A549 (cell line): ENCODE data around the gene RMND5B. TPM values are rescaled to one million over a fixed set of nuclear protein-coding genes. Genes with fewer than 3 reads are reported as not detected.
A peak's percentile ranks its signal among the peaks of the same experiment; 100 is the strongest.

Source experiments
- ATAC-seq, 2 experiments: fragments of 200-7000 bp in 1 of 2; fragments of >200 bp in 1 of 2; cut with Nextera tagmentation in 1 of 2; cut with Tn5 transposase in 1 of 2; 3 replicates each; pipeline versions ENCODE4 v1.8.0 to v1.9.1; 2018 to 2020; ENCODE audit warnings: mild to moderate bottlenecking in 1 of 2, moderate library complexity in 1 of 2
- CTCF ChIA-PET: fragments of 300-600 bp; sonication (Branson Sonifier 250); formaldehyde crosslinking; extraction: SDS; loops from one replicate; lab custom pipeline; 2021; ENCODE audit warnings: antibody characterized with exemption, inconsistent platforms; lab: Yijun Ruan, JAX
- POLR2A ChIA-PET: fragments of 350-600 bp; formaldehyde crosslinking; extraction: SDS; loops from one replicate; lab custom pipeline; 2021; ENCODE audit warnings: antibody characterized with exemption, inconsistent platforms; lab: Yijun Ruan, JAX
- DNase-seq, 2 experiments: peaks; one replicate each; pipeline versions ENCODE4 v3.0.0 to v3.0.0-alpha.2; 2011 to 2016; ENCODE audit warnings: low read depth in 1 of 2, low spot score in 1 of 2
- FAIRE-seq: peaks from 2 replicates; lab custom pipeline; 2011; peaks lifted over from hg19 to GRCh38; lab: Jason Lieb, UNC
- H3K27ac ChIP-seq, 2 experiments: fragments of >200 bp; sonication (Bioruptor Twin); formaldehyde crosslinking; 3 replicates each; pipeline ENCODE4 v1.5.1; 2016 to 2017
- H3K4me1 ChIP-seq: fragments of >200 bp; sonication (Bioruptor Twin); formaldehyde crosslinking; 3 replicates; pipeline ENCODE4 v1.6.1; 2016
- H3K4me2 ChIP-seq: fragments of >200 bp; sonication (Bioruptor Twin); formaldehyde crosslinking; 3 replicates; pipeline ENCODE4 v1.6.1; 2016
- H3K4me3 ChIP-seq: fragments of >200 bp; sonication (Bioruptor Twin); formaldehyde crosslinking; 3 replicates; pipeline ENCODE4 v1.5.1; 2016
- H3K9me3 ChIP-seq: fragments of >200 bp; sonication (Bioruptor Twin); formaldehyde crosslinking; 3 replicates; pipeline ENCODE4 v1.6.1; 2016
- ATOH8 ChIP-seq: fragments of 250-450 bp; sonication (Bioruptor Pico); IDR thresholded peaks from 2 replicates; pipeline ENCODE4 v1.5.0; 2020; ENCODE audit warnings: low read depth, mild to moderate bottlenecking, moderate library complexity
- BHLHE40 ChIP-seq: IDR thresholded peaks from 2 replicates; pipeline ENCODE4 v1.6.1; 2012; ENCODE audit warnings: low read depth, low read length, inconsistent platforms
- CBX8 ChIP-seq: fragments of 200-600 bp; sonication (generic); IDR thresholded peaks from 2 replicates; pipeline ENCODE4 v1.6.1; 2016
- CEBPB ChIP-seq, 2 experiments: fragments of >200 bp in 1 of 2; sonication (Bioruptor Twin) in 1 of 2; formaldehyde crosslinking in 1 of 2; IDR thresholded peaks; 2 replicates each; pipeline ENCODE4 v1.6.1; 2012 to 2016
- CHD2 ChIP-seq: fragments of 150-350 bp; IDR thresholded peaks from 2 replicates; pipeline ENCODE4 v1.6.1; 2014; ENCODE audit warnings: low read length; ENCODE audit not compliant: partially characterized antibody
- CTCF ChIP-seq: fragments of >200 bp; sonication (Bioruptor Twin); formaldehyde crosslinking; IDR thresholded peaks from 3 replicates; pipeline ENCODE4 v1.5.1; 2016
- EHF ChIP-seq: fragments of 250-450 bp; sonication (Bioruptor Pico); IDR thresholded peaks from 2 replicates; pipeline ENCODE4 v1.5.0; 2020; ENCODE audit warnings: mild to moderate bottlenecking
- EP300 ChIP-seq, 2 experiments: fragments of >200 bp; sonication (Bioruptor Twin); formaldehyde crosslinking; IDR thresholded peaks; 2 replicates in 1 of 2; 3 replicates in 1 of 2; pipeline ENCODE4 v1.6.1; 2016 to 2017
- FOSB ChIP-seq: fragments of 250-450 bp; sonication (Bioruptor Pico); IDR thresholded peaks from 2 replicates; pipeline ENCODE4 v1.5.0; 2020; ENCODE audit warnings: mild to moderate bottlenecking, moderate library complexity
- FOSL2 ChIP-seq, 2 experiments: fragments of 450-650 bp in 1 of 2; fragments of >200 bp in 1 of 2; sonication (Bioruptor Twin) in 1 of 2; formaldehyde crosslinking; IDR thresholded peaks; 2 replicates each; pipeline versions ENCODE4 v1.5.0 to v1.6.1; 2016 to 2020; ENCODE audit warnings: mild to moderate bottlenecking in 1 of 2, moderate library complexity in 1 of 2
- FOXS1 ChIP-seq: fragments of 250-450 bp; sonication (Bioruptor Pico); IDR thresholded peaks from 2 replicates; pipeline ENCODE4 v1.5.0; 2020; ENCODE audit warnings: mild to moderate bottlenecking, moderate library complexity
- HEYL ChIP-seq: fragments of 250-450 bp; sonication (Bioruptor Pico); IDR thresholded peaks from 2 replicates; pipeline ENCODE4 v1.8.0; 2021; ENCODE audit warnings: mild to moderate bottlenecking, moderate library complexity
- HMGXB4 ChIP-seq: fragments of 250-450 bp; sonication (Bioruptor Pico); IDR thresholded peaks from 2 replicates; pipeline ENCODE4 v1.5.0; 2021; ENCODE audit warnings: mild to moderate bottlenecking, moderate library complexity, borderline replicate concordance
- HOXA7 ChIP-seq: fragments of 250-450 bp; sonication (Bioruptor Pico); IDR thresholded peaks from 2 replicates; pipeline ENCODE4 v1.5.0; 2020; ENCODE audit warnings: mild to moderate bottlenecking, moderate library complexity
- HOXB5 ChIP-seq: fragments of 250-450 bp; sonication (Bioruptor Pico); IDR thresholded peaks from 2 replicates; pipeline ENCODE4 v1.5.0; 2020; ENCODE audit warnings: mild to moderate bottlenecking, moderate library complexity
- JUNB ChIP-seq: fragments of >200 bp; sonication (Bioruptor Twin); formaldehyde crosslinking; IDR thresholded peaks from 2 replicates; pipeline ENCODE4 v1.6.1; 2016
- KDM5A ChIP-seq: fragments of 200-600 bp; sonication (generic); IDR thresholded peaks from 2 replicates; pipeline ENCODE4 v1.6.1; 2016; ENCODE audit warnings: antibody characterized with exemption, mild to moderate bottlenecking
- MAFK ChIP-seq: fragments of 450-650 bp; IDR thresholded peaks from 2 replicates; pipeline ENCODE4 v1.6.1; 2014; ENCODE audit not compliant: partially characterized antibody
- MAX ChIP-seq: IDR thresholded peaks from 2 replicates; pipeline ENCODE4 v1.6.1; 2012
- MYC ChIP-seq: IDR thresholded peaks from 2 replicates; pipeline ENCODE4 v1.6.1; 2012; ENCODE audit warnings: mild to moderate bottlenecking, inconsistent platforms, low read length, improper control_type of control experiment, borderline replicate concordance
- NFE2L2 ChIP-seq: fragments of 150-350 bp; conservative IDR thresholded peaks from 2 replicates; pipeline ENCODE4 v1.6.1; 2014; ENCODE audit warnings: low read length
- NPAS2 ChIP-seq: fragments of 250-450 bp; sonication (Bioruptor Pico); IDR thresholded peaks from 2 replicates; pipeline ENCODE4 v1.8.0; 2022; ENCODE audit warnings: mild to moderate bottlenecking, moderate library complexity, borderline replicate concordance
- RNF2 ChIP-seq: fragments of 200-600 bp; sonication (generic); IDR thresholded peaks from 2 replicates; pipeline ENCODE4 v1.6.1; 2016; ENCODE audit warnings: low read depth, mild to moderate bottlenecking, antibody characterized with exemption, moderate library complexity, borderline replicate concordance
- SREBF2 ChIP-seq: fragments of 450-650 bp; IDR thresholded peaks from 2 replicates; pipeline ENCODE4 v1.6.1; 2014; ENCODE audit warnings: mild to moderate bottlenecking, moderate library complexity
- TFCP2L1 ChIP-seq: fragments of 250-450 bp; sonication (Bioruptor Pico); IDR thresholded peaks from 2 replicates; pipeline ENCODE4 v1.5.0; 2021; ENCODE audit warnings: mild to moderate bottlenecking
- WGBS: methylation state at CpG from one replicate; pipeline ENCODE4 v1.1.6; 2017; ENCODE audit errors: missing lambda C conversion rate; 5-methylcytosine and 5-hydroxymethylcytosine counted together
- polyA plus RNA-seq, 4 experiments: library from polyadenylated mRNA; depleted of rRNA in 3 of 4; stranded (reverse); fragments of >200 nt; fragmentation: RNase III in 1 of 4; extraction: RNeasy Plus Mini Kit Qiagen cat#74134 plus additional on column Dnase treatment in 1 of 4; gene quantifications; 2 replicates in 3 of 4; 3 replicates in 1 of 4; pipeline ENCODE4 v1.2.3, GENCODE V29; 2011 to 2017

Gene RMND5B
- polyA plus RNA-seq, 2 of the 4 experiments (the other 2 are of a cell fraction) = 20.2 to 30.3 TPM

- H3K27ac ChIP-seq = no peak overlapping the region
- WGBS = 70% methylated on average over 6 of the region's 6 CpGs
- H3K4me2 ChIP-seq = no peak overlapping the region
- no peak overlapping the region for H3K4me3 ChIP-seq
- POLR2A ChIA-PET = no interaction called here
- DNase-seq (no peak), ATAC-seq (no peak), FAIRE-seq (peak; percentile 72)
- CTCF ChIA-PET = no interaction called here
- no peaks in the 10 kb centered on the region for H3K9me3 ChIP-seq
- TF ChIP-seq NFE2L2 (no peak), SREBF2 (no peak), BHLHE40 (no peak), HMGXB4 (CRISPR knock-in tag) (no peak), EP300 (IDR thresholded peaks at IDR 0.05) (no peak), HEYL (CRISPR knock-in tag) (no peak), MAX (no peak), CBX8 (no peak), MAFK (peak; percentile 65), TFCP2L1 (CRISPR knock-in tag) (no peak), FOSL2 (IDR thresholded peaks at IDR 0.05) (no peak), FOSL2 (CRISPR knock-in tag; IDR thresholded peaks at IDR 0.05) (peak; percentile 54; the same call in 1 of the 2 replicates)
- H3K4me1 ChIP-seq = no peaks in the 10 kb centered on the region
Observed at GRCh38 chr5:178186427-178186826, 55.6 kb downstream of the RMND5B start.

- Histone ChIP-seq H3K27ac (no peak within 1 kb of the TSS), H3K4me3 (no peak within 1 kb of the TSS), H3K4me1 (no peaks in the 10 kb centered on the region), H3K4me2 (no peak within 1 kb of the TSS), H3K9me3 (peaks cover under 1% of the 10 kb centered on the region; the same call in 1 of the 3 replicates)
- ChIA-PET CTCF (no interaction called here), POLR2A (no interaction called here)
- ATAC-seq = no peak
- 89% methylated on average over 27 of the region's 27 CpGs for WGBS
- FAIRE-seq = no peak
- no peak for DNase-seq
- no peak for TF ChIP-seq TFCP2L1 (CRISPR knock-in tag)
- TF ChIP-seq FOSL2 (IDR thresholded peaks at IDR 0.05) = no peak
- no peak for TF ChIP-seq FOSL2 (CRISPR knock-in tag; IDR thresholded peaks at IDR 0.05)
- no peak for TF ChIP-seq CEBPB (IDR thresholded peaks at IDR 0.05)
- no peak for TF ChIP-seq RNF2
- TF ChIP-seq HOXB5 (CRISPR knock-in tag) = no peak
- TF ChIP-seq FOSB (CRISPR knock-in tag) = no peak
- TF ChIP-seq MAX = no peak
- TF ChIP-seq EHF (CRISPR knock-in tag) = no peak
- no peak for TF ChIP-seq JUNB
Observed at GRCh38 chr5:178187014-178187413, 56.2 kb downstream of the RMND5B start, which contains the start of gene GMCL2. Gene GMCL2, minus strand, starts transcription at chr5:178187371. Its CDS starts 72 bp downstream, at chr5:178187299.

GRCh38 chr5:178189433-178189832 lies 58.6 kb downstream of the RMND5B start:
- no peak overlapping the region for H3K27ac ChIP-seq
- peaks cover 12% of the 10 kb centered on the region; the same call in 2 of the 3 replicates for H3K9me3 ChIP-seq
- H3K4me2 ChIP-seq = no peak overlapping the region
- WGBS = 29% methylated on average over 2 of the region's 2 CpGs
- H3K4me3 ChIP-seq = no peak overlapping the region
- POLR2A ChIA-PET = no interaction called here
- H3K4me1 ChIP-seq = no peaks in the 10 kb centered on the region
- CTCF ChIA-PET = interaction anchor here (0.6 kb wide), 1 partner anchor 596 kb away, joined by 3 read pairs; no protein-coding TSS in a partner anchor
- ATAC-seq (no peak), FAIRE-seq (no peak), DNase-seq (no peak)
- TF ChIP-seq FOXS1 (CRISPR knock-in tag) (no peak), CEBPB (IDR thresholded peaks at IDR 0.05) (no peak), HOXA7 (CRISPR knock-in tag) (no peak), MAX (no peak), HOXB5 (CRISPR knock-in tag) (no peak), EP300 (IDR thresholded peaks at IDR 0.05) (no peak), FOSL2 (IDR thresholded peaks at IDR 0.05) (no peak), FOSL2 (CRISPR knock-in tag; IDR thresholded peaks at IDR 0.05) (no peak), TFCP2L1 (CRISPR knock-in tag) (no peak), ATOH8 (no peak), CHD2 (no peak), CTCF (no peak), NPAS2 (CRISPR knock-in tag) (no peak), MYC (no peak), KDM5A (no peak)
